HUES48 (cell line): Measurements from ENCODE around the gene EXTL1.

Source experiments
- H3K27ac ChIP-seq: one replicate; pipeline ENCODE4 v1.7.0; 2013; ENCODE audit warnings: low read depth, low read length, inconsistent platforms
- H3K27me3 ChIP-seq: 2 replicates; pipeline ENCODE4 v1.6.1; 2013; ENCODE audit warnings: mild to moderate bottlenecking, low read length; ENCODE audit not compliant: control insufficient read depth, insufficient read depth
- H3K36me3 ChIP-seq: 2 replicates; pipeline ENCODE4 v1.6.1; 2013; ENCODE audit warnings: low read length; ENCODE audit not compliant: control insufficient read depth, insufficient read depth
- H3K4me1 ChIP-seq: 2 replicates; pipeline ENCODE4 v1.6.1; 2013; ENCODE audit warnings: mild to moderate bottlenecking, low read length; ENCODE audit not compliant: control insufficient read depth, insufficient read depth
- H3K4me3 ChIP-seq: 2 replicates; pipeline ENCODE4 v1.5.1; 2013; ENCODE audit warnings: mild to moderate bottlenecking, low read depth, low read length
- H3K9ac ChIP-seq: 2 replicates; pipeline ENCODE4 v1.6.1; 2013; ENCODE audit warnings: mild to moderate bottlenecking, low read depth, low read length, moderate library complexity
- H3K9me3 ChIP-seq: 2 replicates; pipeline ENCODE4 v1.6.1; 2013; ENCODE audit warnings: low read length; ENCODE audit not compliant: control insufficient read depth, insufficient read depth

The EXTL1 gene

DNA sequence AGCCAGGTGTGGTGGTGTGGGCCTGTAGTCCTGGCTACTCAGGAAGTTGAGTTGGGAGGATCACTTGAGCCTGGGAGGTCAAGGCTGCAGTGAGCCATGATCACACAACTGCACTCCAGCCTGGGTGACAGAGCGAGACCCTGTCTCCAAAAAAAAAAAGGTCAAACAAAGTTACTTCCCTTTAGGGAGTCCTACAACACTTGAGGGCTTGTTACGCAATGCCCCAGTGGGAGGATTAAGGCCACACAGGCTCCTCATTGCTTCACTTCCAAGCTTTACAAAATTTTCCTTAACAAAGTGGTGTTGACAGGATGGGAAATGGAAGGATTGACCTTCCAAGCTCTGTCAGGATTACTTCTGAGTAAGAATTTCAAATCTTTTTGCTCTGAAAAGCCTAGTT is 6.2 kb upstream of the EXTL1 start:
- H3K9ac ChIP-seq = no peak overlapping the region
- H3K36me3 ChIP-seq = no peaks in the 10 kb centered on the region
- H3K9me3 ChIP-seq = no peaks in the 10 kb centered on the region
- no peak overlapping the region for H3K27ac ChIP-seq
- H3K4me1 ChIP-seq = peaks cover 8% of the 10 kb centered on the region; the same call in 1 of the 2 replicates
- no peak overlapping the region for H3K4me3 ChIP-seq
- no peaks in the 10 kb centered on the region for H3K27me3 ChIP-seq

DNA sequence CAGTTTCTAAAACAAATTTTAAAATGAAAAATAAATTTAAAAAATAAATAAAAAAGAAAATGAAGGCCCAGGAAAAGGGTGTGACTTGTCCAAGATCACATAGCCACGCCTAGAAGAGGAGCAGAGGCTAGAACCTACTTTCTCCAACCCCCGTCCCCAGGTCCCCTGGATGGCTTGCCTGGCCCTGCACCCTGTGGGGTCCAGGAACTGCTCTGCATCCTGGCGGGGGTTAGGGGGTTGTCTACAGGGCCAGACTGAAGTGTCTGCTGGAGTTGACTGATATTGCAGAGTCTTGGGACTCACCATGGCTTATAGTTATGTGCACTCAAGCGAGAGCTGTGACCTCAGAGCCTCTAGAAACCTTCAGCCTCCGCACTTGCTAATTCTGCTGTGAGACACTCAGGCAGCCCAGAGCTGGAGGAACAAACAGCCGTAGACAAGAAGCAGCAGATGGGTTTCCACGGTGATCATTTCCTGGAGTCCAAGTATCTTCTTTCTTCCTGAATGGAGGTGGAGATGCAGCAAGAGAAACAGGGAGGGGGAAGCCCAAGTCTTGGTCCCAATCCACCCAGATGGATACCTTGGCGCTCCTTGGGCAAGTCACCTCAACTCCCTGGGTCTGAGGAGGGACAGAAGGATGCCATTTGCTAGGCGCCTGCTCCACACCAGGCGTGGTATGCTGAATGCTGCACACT is 5.2 kb upstream of the EXTL1 start:
- no peak overlapping the region for H3K27ac ChIP-seq
- no peak overlapping the region for H3K4me3 ChIP-seq
- H3K4me1 ChIP-seq = peaks cover 5% of the 10 kb centered on the region
- H3K36me3 ChIP-seq = no peaks in the 10 kb centered on the region
- H3K9me3 ChIP-seq = no peaks in the 10 kb centered on the region
- no peaks in the 10 kb centered on the region for H3K27me3 ChIP-seq
- H3K9ac ChIP-seq = no peak overlapping the region

DNA sequence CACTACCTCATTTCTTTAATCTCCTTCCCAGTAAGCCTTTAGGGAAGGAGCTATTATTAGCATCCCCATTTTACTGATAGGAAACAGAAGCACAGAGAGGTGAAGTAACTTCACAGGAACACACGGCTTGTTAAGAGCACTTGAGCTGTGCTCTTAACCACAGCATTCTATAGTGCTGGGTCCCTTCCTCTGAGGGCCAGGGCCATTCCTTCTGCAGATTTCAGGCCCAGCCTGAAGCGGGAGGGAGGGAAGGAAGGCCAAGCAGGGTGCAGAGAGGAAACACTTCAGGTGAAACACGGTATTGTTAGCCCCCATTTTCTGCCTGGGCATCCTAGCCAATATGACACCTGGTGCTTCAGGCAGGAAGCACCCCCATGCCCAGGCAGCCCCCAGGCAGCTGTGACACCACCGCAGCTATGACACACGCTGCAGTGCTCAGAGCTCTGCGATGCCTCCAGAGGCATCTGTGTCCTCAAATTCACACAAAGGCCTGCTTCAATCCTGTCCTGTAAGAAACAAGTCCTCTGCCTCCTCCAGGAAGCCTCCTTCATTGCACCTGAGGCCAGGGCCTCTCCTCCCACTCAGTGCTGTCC is 4.5 kb upstream of the EXTL1 start:
- H3K9ac ChIP-seq = no peak overlapping the region
- H3K36me3 ChIP-seq = no peaks in the 10 kb centered on the region
- no peaks in the 10 kb centered on the region for H3K9me3 ChIP-seq
- H3K4me1 ChIP-seq = peaks cover 10% of the 10 kb centered on the region
- no peak overlapping the region for H3K27ac ChIP-seq
- H3K27me3 ChIP-seq = no peaks in the 10 kb centered on the region
- H3K4me3 ChIP-seq = no peak overlapping the region

DNA sequence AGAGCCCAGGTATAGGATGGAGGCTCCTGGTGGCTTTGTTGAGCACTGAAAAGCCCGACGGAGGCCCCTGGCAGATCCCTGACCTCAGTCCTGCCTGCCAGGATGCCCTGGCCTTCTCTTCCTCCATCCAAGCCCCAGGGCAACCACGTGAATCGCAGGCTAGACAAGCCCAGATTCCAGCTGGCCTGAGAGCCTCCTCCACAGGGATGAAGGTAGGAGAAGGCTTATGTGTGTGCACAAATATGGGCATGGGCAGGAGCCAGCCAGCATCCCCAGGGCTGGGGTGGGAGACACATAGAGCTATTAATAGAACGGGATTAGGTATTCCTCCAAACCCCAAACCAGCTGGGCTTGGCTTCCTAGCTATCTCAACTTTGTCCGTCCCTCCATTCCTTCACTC is 4.0 kb upstream of the EXTL1 start:
- Histone ChIP-seq H3K4me1 (peaks cover 9% of the 10 kb centered on the region), H3K9ac (no peak overlapping the region), H3K4me3 (no peak overlapping the region), H3K36me3 (no peaks in the 10 kb centered on the region), H3K9me3 (no peaks in the 10 kb centered on the region), H3K27me3 (no peaks in the 10 kb centered on the region), H3K27ac (no peak overlapping the region)

DNA sequence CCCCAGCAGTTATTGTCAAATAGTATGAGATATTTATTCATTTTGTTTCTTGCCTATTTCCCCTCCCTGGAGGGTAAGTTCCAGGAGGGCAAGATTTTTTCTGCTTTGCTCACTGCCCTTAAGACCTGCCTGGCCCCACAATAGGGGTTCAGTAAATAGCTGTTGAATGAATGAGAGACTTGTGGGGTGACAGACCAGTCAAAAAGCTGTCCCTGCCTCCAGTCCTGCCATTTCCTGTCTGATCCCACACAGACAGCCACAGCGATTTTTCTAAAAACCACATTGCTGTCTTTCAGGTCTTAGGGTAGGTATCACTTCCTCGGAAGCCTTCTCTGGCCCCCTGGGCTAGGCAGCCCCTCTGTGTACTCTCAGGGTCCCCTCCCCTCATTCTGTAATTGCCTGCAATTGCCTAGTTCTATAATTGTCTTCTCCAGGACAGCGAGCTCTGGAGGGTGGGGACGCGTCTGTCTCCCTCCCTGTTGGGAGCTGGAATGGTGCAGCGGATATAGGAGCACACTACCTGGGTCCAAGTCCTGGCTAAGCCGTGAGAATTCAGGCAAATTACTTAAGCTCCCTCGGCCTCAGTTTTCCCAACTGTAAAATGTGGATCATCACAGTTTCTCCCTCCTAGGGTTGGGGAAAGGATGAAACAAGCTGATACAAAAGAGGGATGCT is 1.8 kb upstream of the EXTL1 start:
- Histone ChIP-seq H3K27me3 (no peaks in the 10 kb centered on the region), H3K36me3 (no peaks in the 10 kb centered on the region), H3K9ac (no peak overlapping the region), H3K4me1 (peaks cover 9% of the 10 kb centered on the region), H3K27ac (no peak overlapping the region), H3K4me3 (no peak overlapping the region), H3K9me3 (no peaks in the 10 kb centered on the region)

DNA sequence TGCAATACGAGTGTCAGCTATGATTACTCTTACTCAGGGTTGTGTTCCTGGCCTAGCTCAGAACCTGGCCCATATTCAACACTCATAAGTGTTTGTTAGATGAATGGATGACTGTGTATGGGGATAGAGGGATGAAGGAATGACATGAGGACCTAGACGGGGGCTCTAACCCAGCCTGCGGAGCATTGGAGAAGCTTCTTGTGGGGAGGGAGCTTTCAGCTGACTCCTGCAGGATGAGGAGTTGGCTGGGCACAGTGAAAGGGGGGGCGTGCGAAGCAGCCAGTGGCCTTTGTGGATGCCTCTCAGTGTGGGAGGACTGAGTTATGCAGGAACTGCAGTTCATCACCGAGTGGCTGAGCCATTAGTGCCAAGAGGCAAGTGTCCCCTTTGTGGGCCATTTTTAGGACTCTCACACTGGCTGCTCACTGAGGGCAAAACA is 1.2 kb upstream of the EXTL1 start:
- Histone ChIP-seq H3K27me3 (no peaks in the 10 kb centered on the region), H3K4me1 (peaks cover 9% of the 10 kb centered on the region), H3K9me3 (no peaks in the 10 kb centered on the region), H3K36me3 (no peaks in the 10 kb centered on the region), H3K27ac (no peak overlapping the region), H3K4me3 (no peak overlapping the region), H3K9ac (no peak overlapping the region)

DNA sequence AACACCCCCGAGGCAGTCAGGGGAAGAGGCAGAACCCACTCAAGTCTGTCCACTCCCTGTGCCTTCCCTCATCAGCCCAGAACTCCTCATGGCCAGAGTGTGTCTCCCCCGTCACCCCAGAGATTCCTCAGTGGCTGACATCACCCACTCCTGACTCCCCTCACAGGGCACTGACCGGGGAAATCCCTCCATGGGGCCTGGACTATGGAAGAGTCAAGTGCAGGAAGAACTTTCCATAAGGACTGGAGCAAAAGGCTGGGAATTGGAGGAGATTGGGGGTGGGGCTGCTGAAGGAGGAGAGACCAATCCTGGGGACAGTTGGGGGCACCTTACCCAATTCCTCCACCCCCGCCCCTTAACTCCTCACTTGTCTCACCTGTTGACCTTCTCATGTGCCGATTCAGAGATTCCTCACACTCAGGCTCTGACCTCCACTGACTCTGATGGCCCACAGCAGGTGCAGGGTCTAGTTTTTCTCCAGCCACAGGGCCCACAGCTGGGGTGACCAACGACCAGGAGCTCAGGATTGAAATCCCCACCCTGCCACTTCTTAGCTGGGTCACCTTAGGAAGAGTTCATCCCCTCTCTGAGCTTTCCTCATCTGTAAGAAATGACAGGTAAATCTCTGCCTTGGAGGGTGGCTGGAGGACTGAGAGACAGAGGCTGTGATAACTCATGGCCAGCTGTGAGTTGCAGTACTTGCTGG is 481 bp upstream of the EXTL1 start:
- Histone ChIP-seq H3K27me3 (no peaks in the 10 kb centered on the region), H3K4me1 (peaks cover 9% of the 10 kb centered on the region), H3K4me3 (no peak overlapping the region), H3K27ac (no peak overlapping the region), H3K9me3 (no peaks in the 10 kb centered on the region), H3K9ac (no peak overlapping the region), H3K36me3 (no peaks in the 10 kb centered on the region)

DNA sequence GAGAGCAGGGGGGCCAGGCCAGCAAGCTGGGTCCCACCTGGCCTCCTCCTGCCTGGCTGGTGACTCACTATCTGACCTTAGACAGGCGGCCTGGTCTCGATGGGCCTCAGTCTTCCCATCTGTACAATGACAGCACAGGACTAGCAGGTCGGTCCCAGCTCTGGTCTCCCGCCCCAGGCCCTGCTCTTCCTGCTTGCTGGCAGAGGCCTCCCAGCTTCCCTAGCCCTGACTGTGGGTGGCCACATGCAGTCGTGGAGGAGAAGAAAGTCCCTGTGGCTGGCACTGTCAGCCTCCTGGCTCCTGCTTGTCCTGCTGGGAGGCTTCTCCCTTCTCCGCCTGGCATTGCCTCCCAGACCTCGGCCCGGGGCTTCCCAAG is 817 bp downstream of the EXTL1 start:
- Histone ChIP-seq H3K27ac (no peak overlapping the region), H3K9me3 (no peaks in the 10 kb centered on the region), H3K27me3 (no peaks in the 10 kb centered on the region), H3K4me1 (peaks cover 9% of the 10 kb centered on the region), H3K4me3 (no peak overlapping the region; the same call in 1 of the 2 replicates), H3K9ac (no peak overlapping the region), H3K36me3 (no peaks in the 10 kb centered on the region)

DNA sequence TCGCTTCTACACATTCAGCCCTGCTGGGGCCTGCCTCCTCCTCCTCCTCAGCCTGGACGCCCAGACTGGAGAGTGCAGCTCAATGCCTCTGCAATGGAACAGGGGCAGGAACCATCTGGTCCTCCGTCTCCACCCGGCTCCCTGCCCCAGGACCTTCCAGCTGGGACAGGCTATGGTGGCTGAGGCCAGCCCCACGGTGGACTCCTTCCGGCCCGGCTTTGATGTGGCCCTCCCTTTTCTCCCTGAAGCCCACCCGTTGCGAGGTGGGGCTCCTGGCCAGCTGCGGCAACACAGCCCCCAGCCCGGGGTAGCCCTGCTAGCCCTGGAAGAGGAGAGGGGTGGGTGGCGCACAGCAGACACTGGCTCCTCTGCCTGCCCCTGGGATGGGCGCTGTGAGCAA is 1.4 kb downstream of the EXTL1 start:
- H3K4me1 ChIP-seq = peaks cover 9% of the 10 kb centered on the region
- H3K27ac ChIP-seq = no peak overlapping the region
- no peaks in the 10 kb centered on the region for H3K9me3 ChIP-seq
- no peaks in the 10 kb centered on the region for H3K36me3 ChIP-seq
- no peak overlapping the region for H3K4me3 ChIP-seq
- no peak overlapping the region for H3K9ac ChIP-seq
- no peaks in the 10 kb centered on the region for H3K27me3 ChIP-seq

DNA sequence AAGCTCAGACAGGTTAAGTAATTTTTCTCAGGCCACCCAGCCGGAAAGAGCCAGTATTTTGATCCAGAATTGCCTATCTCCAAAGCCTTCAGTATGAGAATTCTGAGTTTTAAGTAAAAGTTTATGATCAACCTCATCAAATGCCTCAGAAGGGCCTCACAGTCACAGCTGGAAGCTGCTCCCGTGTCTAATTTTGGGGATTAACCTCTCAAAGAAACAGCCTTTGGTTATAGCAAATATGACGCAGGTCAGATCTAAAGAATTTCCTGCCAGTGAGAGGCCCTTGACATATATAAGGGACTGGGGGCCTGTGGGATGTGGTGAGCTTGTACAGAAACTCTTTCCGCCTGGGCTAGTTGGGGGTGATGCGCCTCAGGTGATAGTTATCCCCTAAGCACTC is 2.3 kb downstream of the EXTL1 start:
- Histone ChIP-seq H3K9me3 (no peaks in the 10 kb centered on the region), H3K4me1 (peaks cover 9% of the 10 kb centered on the region), H3K4me3 (no peak overlapping the region)

DNA sequence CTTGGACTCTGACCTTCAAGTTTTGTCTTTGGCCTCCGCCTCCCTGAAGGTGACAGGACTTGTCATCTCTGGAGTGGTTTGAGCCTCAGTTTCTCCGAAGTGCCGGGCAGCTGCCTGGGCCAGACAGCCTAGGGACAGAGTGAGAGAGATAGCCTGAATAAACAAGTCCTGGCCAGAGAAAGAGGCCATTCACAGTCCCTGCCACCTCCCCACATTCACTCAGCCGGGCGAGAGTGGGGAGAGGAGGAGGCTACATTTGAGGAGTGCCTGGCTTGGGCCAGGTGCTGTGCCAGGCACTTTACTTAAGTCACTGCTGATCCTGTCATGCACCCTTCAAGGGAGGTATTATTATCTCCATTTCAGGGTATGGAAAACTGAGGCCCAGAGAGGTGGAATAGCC is 3.5 kb downstream of the EXTL1 start:
- Histone ChIP-seq H3K9ac (no peak overlapping the region), H3K4me3 (no peak overlapping the region), H3K27ac (no peak overlapping the region), H3K36me3 (no peaks in the 10 kb centered on the region), H3K4me1 (peaks cover 9% of the 10 kb centered on the region), H3K9me3 (no peaks in the 10 kb centered on the region), H3K27me3 (no peaks in the 10 kb centered on the region)

More for the DNA sequence above, 2.3 kb downstream of the EXTL1 start:
- H3K27ac ChIP-seq = no peak overlapping the region
- H3K36me3 ChIP-seq = no peaks in the 10 kb centered on the region
- H3K9ac ChIP-seq = no peak overlapping the region
- H3K27me3 ChIP-seq = no peaks in the 10 kb centered on the region
